ENCODE measurements around the gene PSAP.

Gene PSAP

GRCh38 chr10:71784679-71785272, 66.3 kb downstream of the PSAP start:
- Histone ChIP-seq H3K9me3 (ENCODE audit: insufficient read depth, low read depth, low read length) (no peaks in the 10 kb centered on the region), H3K27me3 (ENCODE audit: insufficient read depth, low read length) (no peaks in the 10 kb centered on the region), H3K4me1 (ENCODE audit: insufficient read depth, low read length) (peaks cover 8% of the 10 kb centered on the region; the same call in 1 of the 2 replicates), H3K27ac (ENCODE audit: low read depth, low read length) (no peak overlapping the region), H3K9ac (ENCODE audit: low read depth, low read length) (no peak overlapping the region), H3K4me3 (ENCODE audit: low read length) (no peak overlapping the region), H3K36me3 (ENCODE audit: insufficient read depth, low read length) (no peaks in the 10 kb centered on the region)
- WGBS: 93% methylated on average over 18 of the region's 18 CpGs

- Histone ChIP-seq H3K9me3 (ENCODE audit: insufficient read depth, low read depth, low read length) (no peaks in the 10 kb centered on the region), H3K27ac (ENCODE audit: low read depth, low read length) (no peak overlapping the region), H3K27me3 (ENCODE audit: insufficient read depth, low read length) (no peaks in the 10 kb centered on the region), H3K9ac (ENCODE audit: low read depth, low read length) (no peak overlapping the region), H3K36me3 (ENCODE audit: insufficient read depth, low read length) (no peaks in the 10 kb centered on the region), H3K4me3 (ENCODE audit: low read length) (no peak overlapping the region), H3K4me1 (ENCODE audit: insufficient read depth, low read length) (peaks cover 8% of the 10 kb centered on the region; the same call in 1 of the 2 replicates)
- WGBS: 90% methylated on average over 17 of the region's 17 CpGs
Observed at GRCh38 chr10:71783917-71784678, 67.0 kb downstream of the PSAP start.

DNA sequence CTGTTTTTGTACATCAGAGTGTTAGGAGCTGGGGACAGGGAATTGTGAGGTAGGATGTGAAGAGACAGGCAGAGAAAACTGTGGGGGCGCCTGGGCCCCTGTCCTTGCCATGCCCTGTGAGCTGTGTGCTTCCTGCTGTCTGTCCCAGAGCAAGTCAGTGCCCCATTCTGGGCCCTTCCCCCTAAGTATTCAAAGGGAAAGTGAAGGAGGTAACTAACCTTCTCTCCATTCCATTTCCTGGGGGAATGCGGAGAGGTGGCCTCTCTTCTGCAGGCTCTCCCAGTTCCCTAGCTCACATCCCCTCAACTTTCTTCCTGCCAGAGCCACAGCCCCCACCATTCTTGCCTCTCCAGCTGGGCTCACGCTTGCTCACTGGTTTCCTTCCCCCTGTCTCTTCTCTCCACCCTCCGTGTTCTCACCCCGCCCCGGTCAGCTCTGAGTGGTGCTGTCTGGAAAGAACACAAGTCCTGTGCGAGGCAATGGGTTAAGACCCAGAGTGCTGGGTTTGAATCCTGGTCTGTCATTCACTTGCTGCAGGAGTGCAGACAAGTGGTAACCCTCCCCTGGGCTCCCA, 68.0 kb downstream of the PSAP start:
- Histone ChIP-seq H3K4me3 (ENCODE audit: low read length) (no peak overlapping the region), H3K36me3 (ENCODE audit: insufficient read depth, low read length) (no peaks in the 10 kb centered on the region), H3K27me3 (ENCODE audit: insufficient read depth, low read length) (no peaks in the 10 kb centered on the region), H3K4me1 (ENCODE audit: insufficient read depth, low read length) (peaks cover 8% of the 10 kb centered on the region; the same call in 1 of the 2 replicates), H3K9me3 (ENCODE audit: insufficient read depth, low read depth, low read length) (no peaks in the 10 kb centered on the region), H3K27ac (ENCODE audit: low read depth, low read length) (no peak overlapping the region), H3K9ac (ENCODE audit: low read depth, low read length) (no peak overlapping the region)
- WGBS: 57% methylated on average over 7 of the region's 7 CpGs

DNA sequence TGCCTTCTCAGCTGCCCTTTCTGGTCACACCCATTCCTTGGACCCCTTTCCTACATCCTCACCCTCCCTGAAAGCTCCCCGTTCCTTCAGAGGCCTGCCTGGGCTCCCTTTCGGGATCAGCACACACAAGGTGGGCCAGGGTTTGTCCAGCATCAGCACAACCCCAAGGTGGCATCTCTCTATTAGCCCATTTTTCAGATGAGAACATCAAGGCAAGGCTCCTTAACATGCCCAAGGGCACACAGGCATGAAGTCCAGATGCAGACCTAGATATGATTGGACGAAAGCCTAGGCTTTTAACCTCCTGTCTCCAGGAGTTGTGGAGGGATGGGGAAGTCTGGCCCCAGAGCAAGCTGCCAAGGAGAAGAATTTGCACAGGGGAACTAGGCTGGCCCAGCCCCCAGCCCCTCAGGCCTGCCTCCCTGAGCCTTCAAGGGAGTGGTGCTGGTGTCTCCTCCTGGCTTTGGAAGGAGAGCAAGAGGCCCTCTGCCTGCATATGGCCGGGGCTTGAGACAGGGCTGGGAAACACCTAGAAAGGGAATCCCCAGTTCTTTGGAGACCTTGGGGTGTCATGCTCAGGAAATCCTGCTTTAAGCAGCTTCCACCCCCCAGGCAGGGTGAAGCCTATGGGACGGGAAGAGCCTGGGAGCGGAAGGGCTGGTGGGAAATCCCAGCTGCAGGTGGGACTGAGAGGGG, 68.7 kb downstream of the PSAP start:
- H3K4me1 ChIP-seq (ENCODE audit: insufficient read depth, low read length): peaks cover 8% of the 10 kb centered on the region; the same call in 1 of the 2 replicates
- no peaks in the 10 kb centered on the region for H3K36me3 ChIP-seq (ENCODE audit: insufficient read depth, low read length)
- no peak overlapping the region for H3K4me3 ChIP-seq (ENCODE audit: low read length)
- no peaks in the 10 kb centered on the region for H3K27me3 ChIP-seq (ENCODE audit: insufficient read depth, low read length)
- whole genome bisulfite sequencing: 84% methylated on average over 6 of the region's 6 CpGs
- H3K27ac ChIP-seq (ENCODE audit: low read depth, low read length): no peak overlapping the region
- H3K9ac ChIP-seq (ENCODE audit: low read depth, low read length): no peak overlapping the region
- 0 out of 2 replicates have a peak, but pooled peaks cover 1% of the 10 kb centered on the region for H3K9me3 ChIP-seq (ENCODE audit: insufficient read depth, low read depth, low read length)

GRCh38 chr10:71780719-71781118, 70.3 kb downstream of the PSAP start:
- Histone ChIP-seq H3K27ac (ENCODE audit: low read depth, low read length) (no peak overlapping the region), H3K4me3 (ENCODE audit: low read length) (no peak overlapping the region), H3K27me3 (ENCODE audit: insufficient read depth, low read length) (no peaks in the 10 kb centered on the region), H3K36me3 (ENCODE audit: insufficient read depth, low read length) (no peaks in the 10 kb centered on the region), H3K4me1 (ENCODE audit: insufficient read depth, low read length) (peaks cover 8% of the 10 kb centered on the region; the same call in 1 of the 2 replicates), H3K9ac (ENCODE audit: low read depth, low read length) (no peak overlapping the region), H3K9me3 (ENCODE audit: insufficient read depth, low read depth, low read length) (0 out of 2 replicates have a peak, but pooled peaks cover 2% of the 10 kb centered on the region)
- 79% methylated on average over 9 of the region's 9 CpGs for WGBS

GRCh38 chr10:71780156-71780555, 70.9 kb downstream of the PSAP start:
- Histone ChIP-seq H3K9me3 (ENCODE audit: insufficient read depth, low read depth, low read length) (0 out of 2 replicates have a peak, but pooled peaks cover 2% of the 10 kb centered on the region), H3K36me3 (ENCODE audit: insufficient read depth, low read length) (no peaks in the 10 kb centered on the region), H3K4me1 (ENCODE audit: insufficient read depth, low read length) (peaks cover 8% of the 10 kb centered on the region; the same call in 1 of the 2 replicates), H3K4me3 (ENCODE audit: low read length) (no peak overlapping the region), H3K27me3 (ENCODE audit: insufficient read depth, low read length) (no peaks in the 10 kb centered on the region), H3K27ac (ENCODE audit: low read depth, low read length) (no peak overlapping the region), H3K9ac (ENCODE audit: low read depth, low read length) (no peak overlapping the region)
- WGBS: 93% methylated on average over 7 of the region's 7 CpGs

- Histone ChIP-seq H3K9me3 (ENCODE audit: insufficient read depth, low read depth, low read length) (0 out of 2 replicates have a peak, but pooled peaks cover 2% of the 10 kb centered on the region), H3K9ac (ENCODE audit: low read depth, low read length) (no peak overlapping the region), H3K27me3 (ENCODE audit: insufficient read depth, low read length) (no peaks in the 10 kb centered on the region; the same call in 1 of the 2 replicates), H3K4me3 (ENCODE audit: low read length) (no peak overlapping the region), H3K4me1 (ENCODE audit: insufficient read depth, low read length) (peaks cover 8% of the 10 kb centered on the region; the same call in 1 of the 2 replicates), H3K27ac (ENCODE audit: low read depth, low read length) (no peak overlapping the region), H3K36me3 (ENCODE audit: insufficient read depth, low read length) (no peaks in the 10 kb centered on the region)
- 89% methylated on average over 6 of the region's 6 CpGs for WGBS
Observed at GRCh38 chr10:71779641-71780040, 71.4 kb downstream of the PSAP start.

GRCh38 chr10:71778071-71778825, 72.8 kb downstream of the PSAP start:
- H3K4me1 ChIP-seq (ENCODE audit: insufficient read depth, low read length): peaks cover 10% of the 10 kb centered on the region; the same call in 1 of the 2 replicates
- H3K4me3 ChIP-seq (ENCODE audit: low read length): no peak overlapping the region
- H3K27ac ChIP-seq (ENCODE audit: low read depth, low read length): no peak overlapping the region
- H3K9me3 ChIP-seq (ENCODE audit: insufficient read depth, low read depth, low read length): 0 out of 2 replicates have a peak, but pooled peaks cover 2% of the 10 kb centered on the region
- no peak overlapping the region for H3K9ac ChIP-seq (ENCODE audit: low read depth, low read length)
- no peaks in the 10 kb centered on the region for H3K36me3 ChIP-seq (ENCODE audit: insufficient read depth, low read length)
- WGBS: 93% methylated on average over 9 of the region's 11 CpGs
- H3K27me3 ChIP-seq (ENCODE audit: insufficient read depth, low read length): peaks cover 11% of the 10 kb centered on the region

GRCh38 chr10:71777213-71777985, 73.7 kb downstream of the PSAP start:
- 0 out of 2 replicates have a peak, but pooled peaks cover 3% of the 10 kb centered on the region for H3K4me1 ChIP-seq (ENCODE audit: insufficient read depth, low read length)
- H3K36me3 ChIP-seq (ENCODE audit: insufficient read depth, low read length): no peaks in the 10 kb centered on the region
- peaks cover 19% of the 10 kb centered on the region for H3K27me3 ChIP-seq (ENCODE audit: insufficient read depth, low read length)
- H3K4me3 ChIP-seq (ENCODE audit: low read length): no peak overlapping the region
- no peak overlapping the region for H3K27ac ChIP-seq (ENCODE audit: low read depth, low read length)
- no peak overlapping the region for H3K9ac ChIP-seq (ENCODE audit: low read depth, low read length)
- H3K9me3 ChIP-seq (ENCODE audit: insufficient read depth, low read depth, low read length): 0 out of 2 replicates have a peak, but pooled peaks cover 2% of the 10 kb centered on the region
- WGBS: 95% methylated on average over 17 of the region's 17 CpGs

GRCh38 chr10:71776481-71776925, 74.5 kb downstream of the PSAP start:
- no peak overlapping the region for H3K9ac ChIP-seq (ENCODE audit: low read depth, low read length)
- no peaks in the 10 kb centered on the region for H3K36me3 ChIP-seq (ENCODE audit: insufficient read depth, low read length)
- whole genome bisulfite sequencing: no CpG with 5 or more reads among the region's 2 CpGs
- 0 out of 2 replicates have a peak, but pooled peaks cover 2% of the 10 kb centered on the region for H3K9me3 ChIP-seq (ENCODE audit: insufficient read depth, low read depth, low read length)
- H3K27me3 ChIP-seq (ENCODE audit: insufficient read depth, low read length): peaks cover 27% of the 10 kb centered on the region
- H3K4me1 ChIP-seq (ENCODE audit: insufficient read depth, low read length): 0 out of 2 replicates have a peak, but pooled peaks cover 3% of the 10 kb centered on the region
- no peak overlapping the region for H3K4me3 ChIP-seq (ENCODE audit: low read length)
- H3K27ac ChIP-seq (ENCODE audit: low read depth, low read length): no peak overlapping the region

All from HUES64 (cell line).